Mesendoderm (in vitro differentiated cells): ENCODE data around the gene COL6A1.

Experiments used
- DNase-seq: peaks from one replicate; pipeline ENCODE4 v3.0.0; 2013
- H2AK5ac ChIP-seq: 2 replicates; pipeline ENCODE4 v1.6.1; 2013; ENCODE audit warnings: low read length, inconsistent platforms
- H2BK120ac ChIP-seq: 2 replicates; pipeline ENCODE4 v1.6.1; 2013; ENCODE audit warnings: low read depth, mild to moderate bottlenecking, low read length, moderate library complexity, mixed read lengths
- H2BK15ac ChIP-seq: replicated peaks from 2 replicates; pipeline ENCODE4 v1.6.1; 2013; ENCODE audit warnings: low read depth, mild to moderate bottlenecking, moderate library complexity
- H2BK5ac ChIP-seq: 2 replicates; pipeline ENCODE4 v1.6.1; 2013; ENCODE audit warnings: low read length, inconsistent platforms
- H3K18ac ChIP-seq: 2 replicates; pipeline ENCODE4 v1.6.1; 2013; ENCODE audit warnings: mild to moderate bottlenecking, low read length, mixed read lengths
- H3K23ac ChIP-seq: one replicate; pipeline ENCODE4 v1.6.1; 2013; ENCODE audit warnings: low read length
- H3K27ac ChIP-seq: 2 replicates; pipeline ENCODE4 v1.5.1; 2013; ENCODE audit warnings: low read depth, mild to moderate bottlenecking, inconsistent platforms, low read length, moderate library complexity
- H3K27me3 ChIP-seq: 2 replicates; pipeline ENCODE4 v1.6.1; 2013; ENCODE audit warnings: low read length, control low read depth, mild to moderate bottlenecking, inconsistent platforms; ENCODE audit not compliant: insufficient read depth, poor library complexity
- H3K36me3 ChIP-seq: 2 replicates; pipeline ENCODE4 v1.6.1; 2013; ENCODE audit warnings: low read length, inconsistent platforms; ENCODE audit not compliant: control insufficient read depth, insufficient read depth
- H3K4ac ChIP-seq: one replicate; pipeline ENCODE4 v1.6.1; 2013; ENCODE audit warnings: low read depth, mild to moderate bottlenecking, low read length, moderate library complexity
- H3K4me1 ChIP-seq: 2 replicates; pipeline ENCODE4 v1.6.1; 2013; ENCODE audit warnings: low read depth, low read length, inconsistent platforms; ENCODE audit not compliant: control insufficient read depth
- H3K4me2 ChIP-seq: 2 replicates; pipeline ENCODE4 v1.6.1; 2013; ENCODE audit warnings: low read length
- H3K4me3 ChIP-seq: 2 replicates; pipeline ENCODE4 v1.5.1; 2013; ENCODE audit warnings: mild to moderate bottlenecking, low read length
- H3K56ac ChIP-seq: one replicate; pipeline ENCODE4 v1.6.1; 2013; ENCODE audit warnings: low read length
- H3K79me1 ChIP-seq: 2 replicates; pipeline ENCODE4 v1.6.1; 2013; ENCODE audit warnings: low read length, inconsistent platforms
- H3K79me2 ChIP-seq: 2 replicates; pipeline ENCODE4 v1.6.1; 2013; ENCODE audit warnings: mild to moderate bottlenecking, low read length; ENCODE audit not compliant: control insufficient read depth, insufficient read depth
- H3K9ac ChIP-seq: 2 replicates; pipeline ENCODE4 v1.6.1; 2013; ENCODE audit warnings: low read length, inconsistent platforms
- H4K5ac ChIP-seq: one replicate; pipeline ENCODE4 v1.6.1; 2013; ENCODE audit warnings: low read length
- H4K8ac ChIP-seq: one replicate; pipeline ENCODE4 v1.6.1; 2013; ENCODE audit warnings: low read depth, mild to moderate bottlenecking, control low read depth, low read length, moderate library complexity
- WGBS: extraction: QIAGEN DNeasy Blood & Tissue Kit; methylation state at CpG from one replicate; pipeline ENCODE4 v1.1.7; 2013; ENCODE audit warnings: low lambda C conversion rate, missing lambda C conversion rate; ENCODE audit not compliant: insufficient coverage; ENCODE audit errors: extremely low coverage; 5-methylcytosine and 5-hydroxymethylcytosine counted together

Gene COL6A1

DNA sequence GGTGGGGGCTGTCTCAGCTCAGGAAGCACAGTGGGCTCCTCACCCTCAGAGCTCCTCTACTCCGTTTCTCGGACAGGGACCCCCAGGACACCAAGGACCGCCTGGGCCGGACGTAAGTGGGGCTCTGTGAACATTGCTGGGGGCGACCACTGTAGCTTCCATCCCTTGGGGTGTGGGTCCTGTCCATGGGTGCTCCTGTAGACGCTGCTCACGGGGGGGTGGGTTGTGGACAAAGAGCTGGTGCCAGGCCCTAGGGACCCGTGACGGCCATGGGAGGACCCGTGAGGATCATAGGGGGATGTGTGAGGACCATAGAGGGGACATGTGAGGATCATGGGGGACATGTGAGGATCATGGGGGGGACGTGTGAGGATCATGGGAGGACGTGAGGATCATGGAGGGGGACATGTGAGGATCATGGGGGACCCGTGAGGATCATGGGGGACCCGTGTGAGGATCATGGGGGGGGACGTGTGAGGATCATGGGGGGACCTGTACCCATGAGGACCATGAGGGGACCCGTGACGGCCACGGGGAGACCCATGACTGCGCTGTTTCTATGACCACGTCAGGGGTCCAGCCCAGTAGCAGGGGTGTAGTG is 18.1 kb downstream of the COL6A1 start:
- Histone ChIP-seq H3K4me2 (no peak overlapping the region), H3K18ac (no peak overlapping the region), H3K27me3 (no peaks in the 10 kb centered on the region), H2BK15ac (no peak overlapping the region), H3K36me3 (peaks cover 34% of the 10 kb centered on the region), H3K4me1 (no peaks in the 10 kb centered on the region), H3K4me3 (no peak overlapping the region), H4K5ac (no peak overlapping the region), H3K23ac (no peak overlapping the region), H3K79me2 (no peaks in the 10 kb centered on the region), H2BK5ac (no peak overlapping the region), H3K79me1 (peaks cover 4% of the 10 kb centered on the region), H3K9ac (no peak overlapping the region), H3K56ac (no peak overlapping the region), H2BK120ac (no peak overlapping the region), H3K4ac (no peak overlapping the region), H3K27ac (no peak overlapping the region), H4K8ac (no peak overlapping the region), H2AK5ac (no peak overlapping the region)
- no CpG with 5 or more reads among the region's 21 CpGs for WGBS
- DNase-seq = no peak

DNA sequence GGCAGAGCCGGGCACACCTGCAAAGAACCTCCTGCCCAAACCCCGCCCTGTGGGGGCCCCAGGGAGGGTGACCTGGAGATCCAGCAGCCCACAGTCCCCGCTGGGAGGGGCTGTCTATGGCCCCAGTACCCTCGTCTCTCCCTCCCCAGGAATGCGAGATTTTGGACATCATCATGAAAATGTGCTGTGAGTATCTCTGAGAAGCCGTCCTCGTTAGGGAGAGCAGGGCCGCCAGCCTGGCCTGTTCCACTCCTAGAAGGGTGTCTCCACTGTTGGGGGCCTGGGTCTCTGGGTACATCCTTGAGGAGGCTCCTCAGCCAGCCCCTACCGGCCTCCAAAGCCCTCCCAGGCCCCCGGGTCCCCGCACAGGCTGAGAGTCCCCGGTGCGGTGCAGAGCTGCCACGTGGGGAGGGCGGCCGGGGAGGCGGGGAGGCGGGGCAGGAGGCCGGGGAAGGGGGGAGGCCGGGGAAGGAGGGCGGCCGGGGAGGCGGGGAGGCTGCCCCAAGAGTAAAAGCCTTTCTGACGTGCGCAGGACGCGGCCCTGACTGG is 18.7 kb downstream of the COL6A1 start:
- Histone ChIP-seq H3K4ac (no peak overlapping the region), H2AK5ac (no peak overlapping the region), H2BK5ac (no peak overlapping the region), H3K23ac (no peak overlapping the region), H3K56ac (no peak overlapping the region), H3K79me1 (peaks cover 4% of the 10 kb centered on the region), H3K27ac (no peak overlapping the region), H3K4me3 (no peak overlapping the region), H4K8ac (no peak overlapping the region), H2BK15ac (no peak overlapping the region), H3K4me2 (no peak overlapping the region), H3K27me3 (no peaks in the 10 kb centered on the region), H3K36me3 (peaks cover 33% of the 10 kb centered on the region), H4K5ac (no peak overlapping the region), H3K9ac (no peak overlapping the region), H2BK120ac (no peak overlapping the region), H3K18ac (no peak overlapping the region), H3K79me2 (no peaks in the 10 kb centered on the region), H3K4me1 (no peaks in the 10 kb centered on the region)
- no CpG with 5 or more reads among the region's 27 CpGs for WGBS
- no peak for DNase-seq

DNA sequence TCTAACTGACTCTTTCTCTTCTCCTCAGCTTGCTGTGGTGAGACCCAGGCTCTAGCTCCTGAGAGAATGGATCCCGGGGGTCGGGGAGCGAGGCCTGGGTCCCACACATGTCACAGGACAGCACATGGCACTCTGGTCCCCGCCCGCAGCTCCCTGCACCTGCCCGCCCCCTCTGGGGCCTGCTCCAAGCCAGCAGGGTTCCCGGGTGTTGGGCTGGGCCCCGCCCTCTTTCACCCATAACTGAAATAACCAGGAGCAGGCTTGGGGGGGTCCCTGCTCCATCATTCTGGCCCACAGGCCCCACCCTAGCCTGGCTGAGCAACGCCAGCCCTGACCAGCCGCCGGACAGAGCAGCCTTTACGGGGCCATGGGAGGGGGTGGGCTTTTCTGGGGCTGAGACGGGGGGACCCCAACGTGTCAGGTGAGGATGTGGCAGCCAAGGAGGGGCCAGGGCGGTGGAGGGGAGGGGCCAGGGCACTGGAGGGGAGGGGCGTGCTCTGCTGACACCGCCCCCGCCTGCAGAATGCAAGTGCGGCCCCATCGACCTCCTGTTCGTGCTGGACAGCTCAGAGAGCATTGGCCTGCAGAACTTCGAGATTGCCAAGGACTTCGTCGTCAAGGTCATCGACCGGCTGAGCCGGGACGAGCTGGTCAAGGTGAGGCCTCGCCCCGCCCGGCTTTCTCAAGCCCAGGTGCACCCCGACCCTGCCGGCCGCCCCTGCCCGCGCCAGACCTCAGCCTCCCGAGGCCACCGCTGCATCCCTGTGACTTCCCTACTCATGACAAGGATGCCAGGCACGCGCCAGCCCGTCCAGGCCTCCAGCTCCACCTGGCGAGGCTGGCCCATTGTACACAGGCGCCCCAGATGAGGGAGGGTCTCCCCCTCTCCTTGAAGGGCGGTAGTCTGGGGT is 19.4 kb downstream of the COL6A1 start:
- no peak for DNase-seq
- Histone ChIP-seq H4K8ac (no peak overlapping the region), H3K56ac (no peak overlapping the region), H4K5ac (no peak overlapping the region), H3K36me3 (peaks cover 33% of the 10 kb centered on the region), H3K4me2 (no peak overlapping the region), H3K79me1 (peaks cover 4% of the 10 kb centered on the region), H2BK15ac (no peak overlapping the region), H3K4me3 (no peak overlapping the region), H3K4ac (no peak overlapping the region), H3K18ac (no peak overlapping the region), H2BK120ac (no peak overlapping the region), H3K4me1 (no peaks in the 10 kb centered on the region), H3K27me3 (no peaks in the 10 kb centered on the region), H3K79me2 (no peaks in the 10 kb centered on the region), H3K9ac (no peak overlapping the region), H3K27ac (no peak overlapping the region), H2AK5ac (no peak overlapping the region), H2BK5ac (no peak overlapping the region), H3K23ac (no peak overlapping the region)
- no CpG with 5 or more reads among the region's 44 CpGs for WGBS

DNA sequence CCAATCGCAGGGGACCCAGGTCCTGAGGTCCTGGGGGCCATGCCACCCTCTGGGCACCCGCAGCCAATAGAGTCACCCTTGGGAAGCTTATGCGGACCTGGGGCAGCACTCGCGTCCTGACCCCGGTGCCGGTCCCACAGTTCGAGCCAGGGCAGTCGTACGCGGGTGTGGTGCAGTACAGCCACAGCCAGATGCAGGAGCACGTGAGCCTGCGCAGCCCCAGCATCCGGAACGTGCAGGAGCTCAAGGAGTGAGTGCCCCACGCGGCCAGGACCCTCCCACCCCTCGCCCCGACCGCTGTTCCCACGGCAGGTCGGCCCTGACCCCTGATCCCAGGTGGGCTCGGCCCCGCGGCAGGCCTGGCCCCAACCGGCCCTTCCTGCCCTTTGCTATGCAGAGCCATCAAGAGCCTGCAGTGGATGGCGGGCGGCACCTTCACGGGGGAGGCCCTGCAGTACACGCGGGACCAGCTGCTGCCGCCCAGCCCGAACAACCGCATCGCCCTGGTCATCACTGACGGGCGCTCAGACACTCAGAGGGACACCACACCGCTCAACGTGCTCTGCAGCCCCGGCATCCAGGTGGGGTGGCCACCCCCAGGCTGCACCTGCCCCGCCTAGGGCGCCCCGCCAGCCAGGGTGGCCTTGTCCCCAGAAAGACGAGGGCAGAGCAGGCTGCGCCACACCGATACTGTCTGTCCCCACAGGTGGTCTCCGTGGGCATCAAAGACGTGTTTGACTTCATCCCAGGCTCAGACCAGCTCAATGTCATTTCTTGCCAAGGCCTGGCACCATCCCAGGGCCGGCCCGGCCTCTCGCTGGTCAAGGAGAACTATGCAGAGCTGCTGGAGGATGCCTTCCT is 20.5 kb downstream of the COL6A1 start:
- DNase-seq = no peak
- no peaks in the 10 kb centered on the region for H3K79me2 ChIP-seq
- H3K9ac ChIP-seq = no peak overlapping the region
- no CpG with 5 or more reads among the region's 51 CpGs for WGBS
- no peaks in the 10 kb centered on the region for H3K4me1 ChIP-seq
- H3K36me3 ChIP-seq = peaks cover 30% of the 10 kb centered on the region
- no peak overlapping the region for H3K27ac ChIP-seq
- no peak overlapping the region for H3K4me2 ChIP-seq
- no peak overlapping the region for H2AK5ac ChIP-seq
- no peak overlapping the region for H3K23ac ChIP-seq
- no peak overlapping the region for H3K18ac ChIP-seq
- peaks cover 2% of the 10 kb centered on the region for H3K79me1 ChIP-seq
- H2BK15ac ChIP-seq = no peak overlapping the region
- no peak overlapping the region for H2BK5ac ChIP-seq
- H4K5ac ChIP-seq = no peak overlapping the region
- no peaks in the 10 kb centered on the region for H3K27me3 ChIP-seq
- H2BK120ac ChIP-seq = no peak overlapping the region
- no peak overlapping the region for H4K8ac ChIP-seq
- H3K4me3 ChIP-seq = no peak overlapping the region
- H3K56ac ChIP-seq = no peak overlapping the region
- no peak overlapping the region for H3K4ac ChIP-seq

DNA sequence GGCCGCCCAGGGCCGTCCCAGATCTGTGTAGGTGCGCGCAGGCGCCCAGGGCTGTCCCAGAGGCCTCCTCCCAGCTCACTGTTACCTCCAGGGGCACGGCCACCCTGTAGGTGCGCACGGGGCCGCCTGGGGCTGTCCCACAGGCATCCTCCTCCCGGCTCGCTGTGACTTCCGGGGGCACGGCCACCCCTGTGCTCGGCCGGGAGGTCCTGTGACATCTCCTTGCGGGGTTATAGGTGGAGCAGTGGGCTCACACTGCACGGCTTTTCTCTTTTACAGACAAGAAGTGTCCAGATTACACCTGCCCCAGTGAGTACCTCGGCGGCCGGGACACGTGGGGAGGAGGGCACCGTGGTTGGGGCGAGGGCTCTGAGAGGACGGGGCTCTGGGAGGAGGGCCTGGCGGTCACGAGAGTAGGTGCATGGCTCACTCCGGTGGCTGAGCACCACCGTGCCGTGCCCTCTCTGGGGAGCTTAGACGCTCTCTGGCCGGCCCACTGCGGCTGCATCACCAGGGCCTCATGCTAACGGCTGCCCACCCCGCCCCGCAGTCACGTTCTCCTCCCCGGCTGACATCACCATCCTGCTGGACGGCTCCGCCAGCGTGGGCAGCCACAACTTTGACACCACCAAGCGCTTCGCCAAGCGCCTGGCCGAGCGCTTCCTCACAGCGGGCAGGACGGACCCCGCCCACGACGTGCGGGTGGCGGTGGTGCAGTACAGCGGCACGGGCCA is 21.4 kb downstream of the COL6A1 start:
- H3K27ac ChIP-seq = no peak overlapping the region
- H4K5ac ChIP-seq = no peak overlapping the region
- H3K23ac ChIP-seq = no peak overlapping the region
- H2AK5ac ChIP-seq = no peak overlapping the region
- no peaks in the 10 kb centered on the region for H3K27me3 ChIP-seq
- no peak for DNase-seq
- H2BK15ac ChIP-seq = no peak overlapping the region
- no peak overlapping the region for H3K9ac ChIP-seq
- H3K18ac ChIP-seq = no peak overlapping the region
- H2BK120ac ChIP-seq = no peak overlapping the region
- peaks cover 30% of the 10 kb centered on the region for H3K36me3 ChIP-seq
- H3K79me1 ChIP-seq = peaks cover 2% of the 10 kb centered on the region
- H2BK5ac ChIP-seq = no peak overlapping the region
- no peak overlapping the region for H4K8ac ChIP-seq
- H3K4ac ChIP-seq = no peak overlapping the region
- WGBS = no CpG with 5 or more reads among the region's 54 CpGs
- no peak overlapping the region for H3K4me2 ChIP-seq
- H3K4me1 ChIP-seq = no peaks in the 10 kb centered on the region
- H3K56ac ChIP-seq = no peak overlapping the region
- H3K4me3 ChIP-seq = no peak overlapping the region
- no peaks in the 10 kb centered on the region for H3K79me2 ChIP-seq
